PC-3 (cell line): ENCODE measurements around the gene EFL1. TPM values are rescaled to one million over a fixed set of nuclear protein-coding genes. Genes with fewer than 3 reads are reported as not detected.

Experiments used
- ATAC-seq: fragments of 200-7000 bp; cut with Tn5 transposase; 2 replicates; pipeline ENCODE4 v1.9.1; 2020; ENCODE audit warnings: mild to moderate bottlenecking, moderate library complexity
- BruUV-seq: library from RNA; stranded (reverse); fragments of 400-500 nt; replicated peaks from 2 replicates; lab custom pipeline; 2021; lab: Mats Ljungman, UMichigan
- CTCF ChIA-PET: fragments of 300-600 bp; sonication (Branson Sonifier 250); formaldehyde crosslinking; loops from one replicate; lab custom pipeline; 2022; ENCODE audit warnings: antibody characterized with exemption; lab: Charles Lee
- POLR2A ChIA-PET: fragments of 300-600 bp; sonication (Branson Sonifier 250); formaldehyde crosslinking; loops from one replicate; lab custom pipeline; 2022; ENCODE audit warnings: antibody characterized with exemption; ENCODE audit not compliant: unreplicated experiment; lab: Charles Lee
- DNase-seq: peaks from one replicate; pipeline ENCODE4 v3.0.0-alpha.2; 2015
- H2AFZ ChIP-seq: fragments of 300-600 bp; sonication (generic); 2 replicates; pipeline ENCODE4 v1.6.0; 2016; ENCODE audit warnings: antibody characterized with exemption, low read length
- H3F3A ChIP-seq: fragments of 300-600 bp; sonication (generic); one replicate; pipeline ENCODE4 v1.6.0; 2017; ENCODE audit warnings: antibody characterized with exemption, low read length, control low read depth, mild to moderate bottlenecking; ENCODE audit not compliant: unreplicated experiment
- H3K27ac ChIP-seq: fragments of 300-600 bp; sonication (generic); 2 replicates; pipeline ENCODE4 v1.5.1; 2016; ENCODE audit warnings: mild to moderate bottlenecking, low read length
- H3K27me3 ChIP-seq: fragments of 300-600 bp; sonication (generic); 2 replicates; pipeline ENCODE4 v1.6.1; 2016; ENCODE audit warnings: low read length, mixed read lengths
- H3K36me3 ChIP-seq: fragments of 300-600 bp; sonication (generic); 2 replicates; pipeline ENCODE4 v1.6.1; 2016; ENCODE audit warnings: low read depth, mixed run types, low read length, mixed read lengths
- H3K4me1 ChIP-seq: fragments of 300-600 bp; sonication (generic); 2 replicates; pipeline ENCODE4 v1.5.1; 2016; ENCODE audit warnings: low read length; ENCODE audit not compliant: insufficient read depth
- H3K4me2 ChIP-seq: fragments of 300-600 bp; sonication (generic); 2 replicates; pipeline ENCODE4 v1.6.0; 2016; ENCODE audit warnings: low read length
- H3K4me3 ChIP-seq: fragments of 300-600 bp; sonication (generic); 2 replicates; pipeline ENCODE4 v1.5.1; 2016; ENCODE audit warnings: mild to moderate bottlenecking, low read length, mixed read lengths
- H3K79me2 ChIP-seq: fragments of 300-600 bp; sonication (generic); 2 replicates; pipeline ENCODE4 v1.6.1; 2017; ENCODE audit warnings: low read length, mixed read lengths
- H3K9ac ChIP-seq: fragments of 300-600 bp; sonication (generic); 2 replicates; pipeline ENCODE4 v1.6.0; 2016; ENCODE audit warnings: mild to moderate bottlenecking, low read length
- H3K9me2 ChIP-seq: fragments of 300-600 bp; sonication (generic); replicated peaks from 2 replicates; pipeline ENCODE4 v1.6.1; 2016; ENCODE audit warnings: mixed run types, low read length, mixed read lengths
- H3K9me3 ChIP-seq: fragments of 300-600 bp; sonication (generic); 2 replicates; pipeline ENCODE4 v1.6.1; 2016; ENCODE audit warnings: low read length, mixed read lengths
- H4K20me1 ChIP-seq: fragments of 300-600 bp; sonication (generic); 2 replicates; pipeline ENCODE4 v1.6.1; 2016; ENCODE audit warnings: low read length, mixed read lengths
- CTCF ChIP-seq: fragments of 300-600 bp; sonication (generic); conservative IDR thresholded peaks from 2 replicates; pipeline ENCODE4 v1.5.1; 2017; ENCODE audit warnings: antibody characterized with exemption, low read depth, mild to moderate bottlenecking, low read length
- EZH2 ChIP-seq: fragments of 300-600 bp; sonication (generic); IDR thresholded peaks from one replicate; pipeline ENCODE4 v1.6.1; 2017; ENCODE audit warnings: antibody characterized with exemption, mild to moderate bottlenecking, low read length; ENCODE audit not compliant: unreplicated experiment
- EZH2phosphoT487 ChIP-seq: fragments of 300-600 bp; sonication (generic); IDR thresholded peaks from 2 replicates; pipeline ENCODE4 v1.6.1; 2018; ENCODE audit warnings: mild to moderate bottlenecking, antibody characterized with exemption, low read length, borderline replicate concordance
- intact Hi-C: fragments of 100-400 bp; cut with micrococcal nuclease; formaldehyde crosslinking; loops from 2 replicates; pipeline ENCODE4 v1.9.0; 2023
- total RNA-seq: library from RNA; depleted of rRNA; stranded (reverse); fragments of >200 nt; gene quantifications from 2 replicates; pipeline ENCODE4 v1.2.3, GENCODE V29; 2014

Gene EFL1
- total RNA-seq, 1 experiment from 2014 or later = 14.7 TPM

- no peaks in the 10 kb centered on the region for H3K27me3 ChIP-seq
- no peak overlapping the region for H3K4me2 ChIP-seq
- H3K79me2 ChIP-seq = no peaks in the 10 kb centered on the region
- no peaks in the 10 kb centered on the region for H4K20me1 ChIP-seq
- no peak overlapping the region for H3K9ac ChIP-seq
- ChIA-PET POLR2A (no interaction called here), CTCF (no interaction called here)
- ATAC-seq = no peak
- H3K27ac ChIP-seq = no peak overlapping the region
- no peak for TF ChIP-seq EZH2
- TF ChIP-seq EZH2phosphoT487 = no peak
- no peak for TF ChIP-seq CTCF
- intact Hi-C loops = loop anchor here (5.0 kb wide), 1 partner anchor 618 kb away; no protein-coding TSS in a partner anchor
- H3F3A ChIP-seq = no peaks in the 10 kb centered on the region
- BruUV-seq = no TSS peak
- no peaks in the 10 kb centered on the region for H3K4me1 ChIP-seq
- DNase-seq = no peak
- no peaks in the 10 kb centered on the region for H3K9me2 ChIP-seq
- no peak overlapping the region for H2AFZ ChIP-seq
- H3K9me3 ChIP-seq = no peaks in the 10 kb centered on the region
- H3K36me3 ChIP-seq = no peaks in the 10 kb centered on the region
- no peak overlapping the region for H3K4me3 ChIP-seq
Measured at GRCh38 chr15:82100111-82100929, 162.2 kb downstream of the EFL1 start.

- no peaks in the 10 kb centered on the region for H3F3A ChIP-seq
- no TSS peak for BruUV-seq
Measured at GRCh38 chr15:82098674-82099073, 163.9 kb downstream of the EFL1 start.

More at GRCh38 chr15:82098674-82099073, 163.9 kb downstream of the EFL1 start:
- intact Hi-C loops = no loop called here
- no peaks in the 10 kb centered on the region for H4K20me1 ChIP-seq
- H3K4me3 ChIP-seq = no peak overlapping the region
- CTCF ChIA-PET = no interaction called here
- no peaks in the 10 kb centered on the region for H3K36me3 ChIP-seq
- H2AFZ ChIP-seq = no peak overlapping the region
- H3K27me3 ChIP-seq = no peaks in the 10 kb centered on the region
- DNase-seq (no peak), ATAC-seq (no peak)
- H3K27ac ChIP-seq = no peak overlapping the region
- TF ChIP-seq CTCF = no peak
- no peak for TF ChIP-seq EZH2
- no peak for TF ChIP-seq EZH2phosphoT487
- H3K9me2 ChIP-seq = no peaks in the 10 kb centered on the region
- H3K9ac ChIP-seq = no peak overlapping the region
- H3K4me1 ChIP-seq = no peaks in the 10 kb centered on the region
- H3K79me2 ChIP-seq = no peaks in the 10 kb centered on the region
- H3K9me3 ChIP-seq = no peaks in the 10 kb centered on the region
- POLR2A ChIA-PET = no interaction called here
- no peak overlapping the region for H3K4me2 ChIP-seq
